Astrocyte (in vitro differentiated cells and primary cell): ENCODE results near the gene FMNL1. TPM values are rescaled to one million over a fixed set of nuclear protein-coding genes. Genes with fewer than 3 reads are reported as not detected.

Experiments
- DNase-seq: peaks from one replicate; pipeline ENCODE4 v3.0.0-alpha.2; 2010; ENCODE audit warnings: low read depth
- FAIRE-seq: peaks from 2 replicates; lab custom pipeline; 2011; peaks lifted over from hg19 to GRCh38; lab: Jason Lieb, UNC
- H2AFZ ChIP-seq: 2 replicates; pipeline ENCODE4 v1.6.0; 2012; ENCODE audit warnings: low read depth, low read length, inconsistent platforms
- H3K27ac ChIP-seq: 2 replicates; pipeline ENCODE4 v1.5.1; 2011; ENCODE audit warnings: low read depth, low read length, inconsistent platforms
- H3K27me3 ChIP-seq: 2 replicates; pipeline ENCODE4 v1.6.0; 2011; ENCODE audit warnings: low read length, inconsistent platforms; ENCODE audit not compliant: insufficient read depth
- H3K36me3 ChIP-seq: 2 replicates; pipeline ENCODE4 v1.5.1; 2011; ENCODE audit warnings: low read length, inconsistent platforms; ENCODE audit not compliant: insufficient read depth
- H3K4me1 ChIP-seq: 2 replicates; pipeline ENCODE4 v1.5.1; 2011; ENCODE audit warnings: low read length, inconsistent platforms; ENCODE audit not compliant: insufficient read depth
- H3K4me2 ChIP-seq: 2 replicates; pipeline ENCODE4 v1.6.0; 2012; ENCODE audit warnings: low read length, inconsistent platforms
- H3K4me3 ChIP-seq: 2 replicates; pipeline ENCODE4 v1.5.1; 2011; ENCODE audit warnings: low read depth, mild to moderate bottlenecking, low read length, inconsistent platforms; ENCODE audit not compliant: insufficient read depth
- H3K79me2 ChIP-seq: 2 replicates; pipeline ENCODE4 v1.6.0; 2012; ENCODE audit warnings: mild to moderate bottlenecking, low read length, inconsistent platforms; ENCODE audit not compliant: insufficient read depth
- H3K9ac ChIP-seq: 2 replicates; pipeline ENCODE4 v1.6.0; 2012; ENCODE audit warnings: mild to moderate bottlenecking, low read length, inconsistent platforms
- H3K9me3 ChIP-seq: 2 replicates; pipeline ENCODE4 v1.5.1; 2012; ENCODE audit warnings: low read depth, mild to moderate bottlenecking, low read length, inconsistent platforms; ENCODE audit not compliant: insufficient read depth
- H4K20me1 ChIP-seq: 2 replicates; pipeline ENCODE4 v1.6.0; 2012; ENCODE audit warnings: low read length, inconsistent platforms; ENCODE audit not compliant: insufficient read depth
- H3K27ac Mint-ChIP-seq: one replicate; pipeline ENCODE4 v1.8.0; 2021; ENCODE audit warnings: mild to moderate bottlenecking, mixed read lengths; ENCODE audit not compliant: unreplicated experiment
- H3K27me3 Mint-ChIP-seq: one replicate; pipeline ENCODE4 v1.8.0; 2021; ENCODE audit warnings: low read depth, mixed read lengths; ENCODE audit not compliant: unreplicated experiment
- H3K36me3 Mint-ChIP-seq: one replicate; pipeline ENCODE4 v1.8.0; 2021; ENCODE audit warnings: low read depth, mixed read lengths; ENCODE audit not compliant: unreplicated experiment
- H3K4me1 Mint-ChIP-seq: one replicate; pipeline ENCODE4 v1.8.0; 2021; ENCODE audit warnings: low read depth, mixed read lengths; ENCODE audit not compliant: unreplicated experiment
- H3K4me3 Mint-ChIP-seq: one replicate; pipeline ENCODE4 v1.8.0; 2021; ENCODE audit warnings: mild to moderate bottlenecking, moderate library complexity, mixed read lengths; ENCODE audit not compliant: unreplicated experiment
- H3K9me3 Mint-ChIP-seq: one replicate; pipeline ENCODE4 v1.8.0; 2021; ENCODE audit warnings: mild to moderate bottlenecking, mixed read lengths; ENCODE audit not compliant: unreplicated experiment
- EZH2 ChIP-seq: IDR thresholded peaks from 2 replicates; pipeline ENCODE4 v1.6.1; 2012; ENCODE audit warnings: mild to moderate bottlenecking, low read length, inconsistent platforms; ENCODE audit not compliant: insufficient read depth
- total RNA-seq: library from RNA; stranded (reverse); gene quantifications from 2 replicates; pipeline ENCODE4 v1.2.1, GENCODE V29; 2021
- TF ChIP-seq, protein P1 (sequence below): IDR thresholded peaks from 2 replicates; pipeline ENCODE4 v1.5.1; 2011; ENCODE audit warnings: low read depth, mild to moderate bottlenecking, inconsistent platforms, low read length, moderate library complexity; ENCODE audit not compliant: insufficient read depth

Gene FMNL1
- total RNA-seq, 1 donor from 2014 or later: 4.0 TPM

DNA sequence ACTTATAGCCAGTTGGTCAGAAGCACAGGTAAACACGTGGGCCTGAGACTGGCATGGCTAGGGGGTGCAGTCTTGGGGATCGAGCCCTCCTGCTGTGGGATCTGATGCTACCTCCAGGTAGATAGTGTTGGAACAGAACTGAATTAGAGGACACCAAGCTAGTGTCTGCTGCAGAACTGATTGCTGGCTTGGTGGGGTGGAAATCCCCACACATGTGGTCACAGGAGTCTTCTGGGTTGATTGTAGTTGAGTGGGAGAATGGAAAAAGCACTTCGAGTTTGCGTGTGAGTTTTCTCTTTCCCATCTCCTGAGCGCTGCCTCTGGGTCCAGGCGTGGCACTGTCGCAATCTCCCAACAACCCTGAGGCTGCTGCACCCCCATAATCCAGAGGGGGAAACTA lies 48.2 kb downstream of the FMNL1 start:
- Mint-ChIP-seq H3K27ac (no peak overlapping the region), H3K36me3 (peaks cover 34% of the 10 kb centered on the region), H3K9me3 (no peaks in the 10 kb centered on the region), H3K4me1 (peaks cover 2% of the 10 kb centered on the region), H3K27me3 (no peaks in the 10 kb centered on the region), H3K4me3 (no peak overlapping the region)
- Histone ChIP-seq H3K9ac (no peak overlapping the region), H2AFZ (no peak overlapping the region), H3K4me3 (no peak overlapping the region), H3K4me2 (no peak overlapping the region), H3K9me3 (no peaks in the 10 kb centered on the region), H3K79me2 (no peaks in the 10 kb centered on the region), H3K27ac (no peak overlapping the region), H4K20me1 (peaks cover 66% of the 10 kb centered on the region), H3K4me1 (peaks cover 29% of the 10 kb centered on the region), H3K36me3 (peaks cover 45% of the 10 kb centered on the region), H3K27me3 (no peaks in the 10 kb centered on the region)
- no peak for TF ChIP-seq EZH2
- FAIRE-seq (no peak), DNase-seq (no peak)

DNA sequence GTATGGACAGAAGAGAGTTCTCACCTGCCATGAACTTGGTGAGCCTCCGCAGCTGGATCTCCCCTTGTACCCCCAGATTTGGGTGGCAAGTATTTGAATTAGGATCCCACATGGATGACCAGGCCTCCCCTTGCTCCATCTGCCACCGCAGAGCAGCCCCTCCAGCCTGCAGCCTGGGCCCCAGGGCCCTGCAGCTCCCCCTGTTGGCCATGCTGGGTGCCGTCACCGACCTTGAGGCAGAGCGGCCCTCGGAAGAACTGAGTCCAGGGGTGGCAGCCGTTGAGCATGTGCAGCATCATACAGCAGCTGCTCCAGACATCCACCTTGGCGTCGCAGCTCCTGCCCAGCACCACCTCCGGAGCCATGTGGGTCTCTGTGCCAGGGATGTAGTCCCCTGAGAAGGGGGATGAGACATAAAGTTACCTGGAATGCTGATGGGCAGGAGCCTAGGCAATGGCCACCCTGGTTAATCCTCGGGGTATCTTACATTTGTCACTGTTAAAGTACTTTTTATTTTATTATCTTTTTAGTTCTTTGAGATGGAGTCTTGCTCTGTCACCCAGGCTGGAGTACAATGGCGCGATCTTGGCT lies 49.2 kb downstream of the FMNL1 start:
- Histone ChIP-seq H3K4me1 (peaks cover 23% of the 10 kb centered on the region), H3K9ac (no peak overlapping the region), H2AFZ (no peak overlapping the region), H3K4me3 (no peak overlapping the region), H4K20me1 (peaks cover 58% of the 10 kb centered on the region), H3K27me3 (no peaks in the 10 kb centered on the region), H3K79me2 (no peaks in the 10 kb centered on the region), H3K36me3 (peaks cover 41% of the 10 kb centered on the region), H3K4me2 (no peak overlapping the region), H3K9me3 (no peaks in the 10 kb centered on the region), H3K27ac (no peak overlapping the region)
- DNase-seq: no peak
- TF ChIP-seq EZH2: no peak
- TF ChIP-seq, protein P1, sequence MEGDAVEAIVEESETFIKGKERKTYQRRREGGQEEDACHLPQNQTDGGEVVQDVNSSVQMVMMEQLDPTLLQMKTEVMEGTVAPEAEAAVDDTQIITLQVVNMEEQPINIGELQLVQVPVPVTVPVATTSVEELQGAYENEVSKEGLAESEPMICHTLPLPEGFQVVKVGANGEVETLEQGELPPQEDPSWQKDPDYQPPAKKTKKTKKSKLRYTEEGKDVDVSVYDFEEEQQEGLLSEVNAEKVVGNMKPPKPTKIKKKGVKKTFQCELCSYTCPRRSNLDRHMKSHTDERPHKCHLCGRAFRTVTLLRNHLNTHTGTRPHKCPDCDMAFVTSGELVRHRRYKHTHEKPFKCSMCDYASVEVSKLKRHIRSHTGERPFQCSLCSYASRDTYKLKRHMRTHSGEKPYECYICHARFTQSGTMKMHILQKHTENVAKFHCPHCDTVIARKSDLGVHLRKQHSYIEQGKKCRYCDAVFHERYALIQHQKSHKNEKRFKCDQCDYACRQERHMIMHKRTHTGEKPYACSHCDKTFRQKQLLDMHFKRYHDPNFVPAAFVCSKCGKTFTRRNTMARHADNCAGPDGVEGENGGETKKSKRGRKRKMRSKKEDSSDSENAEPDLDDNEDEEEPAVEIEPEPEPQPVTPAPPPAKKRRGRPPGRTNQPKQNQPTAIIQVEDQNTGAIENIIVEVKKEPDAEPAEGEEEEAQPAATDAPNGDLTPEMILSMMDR: peak; percentile 12
- FAIRE-seq: no peak
- no peaks in the 10 kb centered on the region for H3K4me1 Mint-ChIP-seq
- H3K9me3 Mint-ChIP-seq: no peaks in the 10 kb centered on the region
- H3K27ac Mint-ChIP-seq: no peak overlapping the region
- no peak overlapping the region for H3K4me3 Mint-ChIP-seq
- peaks cover 28% of the 10 kb centered on the region for H3K36me3 Mint-ChIP-seq
- H3K27me3 Mint-ChIP-seq: no peaks in the 10 kb centered on the region

DNA sequence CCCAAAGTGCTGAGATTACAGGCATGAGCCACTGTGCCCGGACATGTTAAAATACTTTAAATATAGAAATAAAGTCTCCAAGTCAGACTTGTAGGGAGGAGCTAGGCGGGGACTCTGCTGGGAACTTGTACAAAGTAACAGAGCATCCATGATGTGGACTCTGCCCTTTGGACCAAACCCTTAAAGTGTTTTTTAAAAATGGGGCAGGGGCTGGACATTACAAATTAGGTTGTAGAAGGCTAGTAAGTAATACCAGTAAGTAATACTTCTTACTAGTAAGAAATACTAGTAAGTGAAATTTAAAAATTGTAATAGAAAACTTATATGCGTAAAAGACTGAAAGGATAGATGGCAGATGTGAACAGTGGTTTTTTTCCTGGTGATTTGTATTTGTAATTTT lies 49.9 kb downstream of the FMNL1 start:
- no peak overlapping the region for H3K4me2 ChIP-seq
- no peak overlapping the region for H3K4me3 ChIP-seq
- H3K9me3 ChIP-seq: no peaks in the 10 kb centered on the region
- H3K36me3 ChIP-seq: peaks cover 39% of the 10 kb centered on the region
- Mint-ChIP-seq H3K27ac (no peak overlapping the region), H3K4me3 (no peak overlapping the region), H3K9me3 (no peaks in the 10 kb centered on the region), H3K36me3 (peaks cover 25% of the 10 kb centered on the region), H3K4me1 (no peaks in the 10 kb centered on the region), H3K27me3 (no peaks in the 10 kb centered on the region)
- no peak overlapping the region for H2AFZ ChIP-seq
- H3K27ac ChIP-seq: no peak overlapping the region
- no peak overlapping the region for H3K9ac ChIP-seq
- DNase-seq (no peak), FAIRE-seq (no peak)
- H3K79me2 ChIP-seq: no peaks in the 10 kb centered on the region
- TF ChIP-seq, protein P1: no peak
- TF ChIP-seq EZH2: no peak
- peaks cover 16% of the 10 kb centered on the region for H3K4me1 ChIP-seq
- no peaks in the 10 kb centered on the region for H3K27me3 ChIP-seq
- H4K20me1 ChIP-seq: peaks cover 54% of the 10 kb centered on the region
